Posterior cingulate gyrus (tissue), 11 donors: ENCODE results near the gene PPP2R5A.
A peak's percentile ranks its signal among the peaks of the same experiment; 100 is the strongest.

Experiments used
- DNase-seq, 10 donors: peaks; one replicate each; pipeline versions ENCODE4 v3.0.0 to v3.0.0-alpha.2; 2020 to 2021; ENCODE audit warnings: mixed read lengths in 3 of 10
- intact Hi-C: fragments of 100-400 bp; cut with DNase I; formaldehyde crosslinking; loops from one replicate; pipeline ENCODE4 v1.15.1; 2023

PPP2R5A gene

GRCh38 chr1:212284744-212285684 is at the start of gene PPP2R5A:
Gene PPP2R5A, plus strand, starts transcription at chr1:212285410. Its CDS starts 701 bp downstream, at chr1:212286111.
- intact Hi-C loops = loop anchor here (1.0 to 5.0 kb wide), 4 partner anchors 82 to 322 kb away; partner anchors contain the start of genes ATF3, DTL and INTS7
- DNase-seq = peak; percentile 97 to 100 (median 99)

- DNase-seq = no peak
- intact Hi-C loops = no loop called here
These were observed 49.4 kb upstream of the PPP2R5A start for GRCh38 chr1:212235857-212236256.

DNA sequence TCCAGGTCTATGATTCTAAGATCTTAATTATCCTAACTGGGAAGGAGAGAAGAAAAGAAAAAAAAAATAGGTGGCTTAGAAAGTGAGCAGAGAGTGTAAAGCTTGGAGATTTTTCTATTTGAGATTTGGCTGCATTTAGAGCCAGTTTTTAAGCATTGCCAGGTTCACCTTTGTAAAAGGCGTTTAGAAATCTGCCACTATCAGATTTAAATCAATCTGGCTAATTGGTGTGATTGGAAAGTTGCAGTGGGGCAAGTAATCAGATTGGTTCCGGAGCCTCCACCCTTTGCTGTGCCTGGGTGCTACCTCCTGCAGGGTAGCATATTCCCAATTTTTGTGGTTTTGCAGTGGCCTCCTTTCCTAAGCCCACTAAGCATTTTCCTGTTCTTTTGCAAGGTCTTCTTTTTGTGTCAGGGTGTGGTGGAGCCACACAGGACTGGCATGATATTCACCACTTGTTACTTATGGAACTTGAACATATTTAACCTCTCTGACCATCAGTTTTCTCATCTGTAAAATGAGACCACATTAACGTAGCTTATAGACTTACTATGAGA is 48.5 kb upstream of the PPP2R5A start:
- no peak for DNase-seq
- intact Hi-C loops = no loop called here

- intact Hi-C loops = no loop called here
- no peak for DNase-seq
These were observed 47.6 kb upstream of the PPP2R5A start for GRCh38 chr1:212237651-212238050.

DNA sequence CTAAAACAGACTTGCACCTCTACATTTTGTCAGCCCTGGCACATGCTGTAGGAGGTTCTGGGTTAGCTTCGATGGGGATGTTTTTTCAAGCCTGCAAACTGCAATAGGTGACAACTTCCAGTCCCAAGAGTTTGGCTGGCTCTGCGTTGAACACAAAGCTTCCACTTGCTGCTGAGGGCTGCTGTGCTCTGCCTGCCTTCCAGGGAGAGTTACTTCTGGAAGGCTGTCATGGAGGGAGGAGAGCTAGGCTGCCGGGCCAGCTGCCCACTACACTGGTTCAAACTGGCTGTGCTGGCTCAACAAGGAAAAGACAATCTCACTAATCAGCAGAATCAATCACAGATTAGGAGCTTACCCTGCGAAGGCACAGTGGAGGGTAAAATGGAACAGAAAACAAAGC is 46.7 kb upstream of the PPP2R5A start:
- intact Hi-C loops = no loop called here
- DNase-seq = peak in 3 of 10 donors; percentile 10 to 29 (median 14)

GRCh38 chr1:212241501-212241900 is 43.7 kb upstream of the PPP2R5A start:
- intact Hi-C loops = no loop called here
- no peak for DNase-seq

DNA sequence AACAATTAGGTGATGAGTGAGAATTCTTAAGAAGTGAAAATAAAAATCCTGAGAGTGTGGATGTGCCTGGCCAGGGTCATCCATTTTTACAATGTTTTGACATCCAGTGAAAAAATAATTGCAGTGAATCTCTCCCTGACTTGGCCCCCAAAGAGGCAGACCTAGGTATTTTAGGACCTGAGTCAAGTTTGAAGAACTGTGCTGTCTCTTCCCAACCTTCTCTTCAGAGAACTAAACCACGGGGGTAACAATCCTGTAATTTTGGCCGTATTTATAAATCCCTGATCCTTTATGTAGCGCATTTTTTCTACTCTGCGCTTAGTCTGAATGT is 43.3 kb upstream of the PPP2R5A start:
- no peak for DNase-seq
- intact Hi-C loops = no loop called here

- DNase-seq = peak in 1 of 10 donors; percentile 30
- intact Hi-C loops = no loop called here
These were observed 42.8 kb upstream of the PPP2R5A start for GRCh38 chr1:212242288-212242984.

GRCh38 chr1:212242985-212243308 is 42.3 kb upstream of the PPP2R5A start:
- no peak for DNase-seq
- intact Hi-C loops = no loop called here

GRCh38 chr1:212244441-212244840 is 40.8 kb upstream of the PPP2R5A start:
- intact Hi-C loops = no loop called here
- no peak for DNase-seq

DNA sequence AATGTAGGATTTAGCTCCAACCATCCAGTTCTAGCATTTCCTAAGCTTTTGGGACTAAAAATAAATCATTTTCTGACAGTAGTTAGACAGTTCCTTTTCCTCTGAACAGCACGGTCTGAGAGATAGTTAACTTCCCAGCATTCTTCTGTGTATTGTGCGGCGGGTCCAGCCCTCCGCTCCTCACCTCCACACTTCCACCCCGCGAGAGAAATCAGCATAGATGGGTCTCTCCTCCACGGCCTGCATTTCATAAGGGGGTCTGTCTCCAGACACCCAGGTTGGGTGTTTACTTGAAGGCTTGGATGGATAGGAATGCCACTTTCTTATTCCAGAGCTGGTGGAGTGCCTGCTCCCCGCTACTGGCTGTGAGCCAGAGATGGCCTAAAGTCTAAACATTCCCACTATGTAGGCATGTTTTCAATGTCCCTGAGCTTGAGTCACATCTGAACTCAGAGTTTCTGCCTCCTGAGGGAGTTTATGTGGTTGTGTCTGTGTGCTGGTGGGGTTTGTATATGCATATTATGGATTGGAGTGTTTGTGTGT is 38.0 kb upstream of the PPP2R5A start:
- no peak for DNase-seq
- intact Hi-C loops = no loop called here

DNA sequence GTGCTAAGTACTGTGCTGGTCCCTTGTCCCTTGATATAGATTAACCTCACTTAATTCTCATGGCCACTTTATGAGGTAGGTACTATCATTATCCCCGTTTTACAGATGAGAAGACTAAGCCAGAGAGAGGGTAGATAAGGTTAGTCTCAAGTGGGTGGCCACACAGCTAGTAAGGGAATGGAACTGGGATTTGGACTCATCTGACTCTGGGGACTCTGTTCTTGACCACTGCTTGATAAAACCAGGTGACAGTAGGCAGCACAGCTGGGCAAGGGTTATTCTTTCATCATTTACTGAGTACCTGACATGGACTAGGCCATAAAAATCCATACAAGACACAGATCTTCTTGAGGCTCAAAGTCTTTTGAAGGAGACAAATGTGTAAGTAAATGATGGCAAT is 37.2 kb upstream of the PPP2R5A start:
- no peak for DNase-seq
- intact Hi-C loops = no loop called here

GRCh38 chr1:212254853-212255363 is 30.3 kb upstream of the PPP2R5A start:
- intact Hi-C loops = no loop called here
- no peak for DNase-seq

DNA sequence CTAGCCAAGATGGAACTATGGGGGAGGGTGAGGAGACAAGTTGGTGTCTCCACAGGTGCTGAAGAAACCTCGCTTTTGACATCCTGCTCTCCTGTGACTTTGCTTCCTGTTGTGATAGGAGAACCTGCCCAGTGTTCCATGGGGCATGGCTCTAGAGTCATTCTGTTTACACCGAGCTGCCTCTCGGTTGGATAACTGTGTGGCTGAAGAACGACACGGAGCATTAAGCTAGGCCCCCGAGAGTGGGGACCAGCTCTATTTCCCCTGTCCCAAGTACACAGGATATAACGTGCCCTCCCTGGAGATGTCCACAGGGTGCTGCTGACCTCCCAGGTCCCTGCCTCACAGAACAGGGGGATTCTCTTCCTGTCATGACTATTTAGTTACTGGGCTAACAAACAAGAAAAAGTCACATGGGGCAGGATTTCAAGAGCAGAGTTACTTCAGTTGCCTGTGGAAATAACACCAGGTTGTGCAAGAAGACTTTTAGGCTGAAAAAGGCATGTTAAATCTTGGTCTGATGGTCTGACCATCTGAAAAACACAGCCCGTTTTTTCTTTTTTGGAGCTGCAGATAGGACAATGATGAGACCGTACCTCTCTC is 29.4 kb upstream of the PPP2R5A start:
- DNase-seq = no peak
- intact Hi-C loops = no loop called here

DNA sequence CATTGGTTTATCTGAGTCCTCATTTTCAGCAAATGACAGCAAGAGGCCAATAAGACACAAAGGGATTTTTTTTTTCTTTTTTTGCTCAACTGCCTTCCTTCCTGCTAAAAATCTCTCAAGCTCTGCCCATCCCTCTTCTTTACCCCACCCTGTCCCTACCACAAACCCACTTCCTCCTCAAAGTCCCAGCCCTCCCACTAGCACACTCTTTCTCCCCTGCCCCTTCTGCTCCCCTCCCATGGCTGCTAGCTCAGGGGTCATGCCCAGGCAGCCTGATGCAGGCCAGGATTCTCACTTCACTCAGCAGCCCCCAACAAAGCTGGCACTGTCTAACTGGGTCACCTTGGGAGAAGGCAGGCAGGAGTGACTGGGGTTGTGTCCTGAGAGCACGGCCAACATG is 28.8 kb upstream of the PPP2R5A start:
- intact Hi-C loops = no loop called here
- DNase-seq = no peak

DNA sequence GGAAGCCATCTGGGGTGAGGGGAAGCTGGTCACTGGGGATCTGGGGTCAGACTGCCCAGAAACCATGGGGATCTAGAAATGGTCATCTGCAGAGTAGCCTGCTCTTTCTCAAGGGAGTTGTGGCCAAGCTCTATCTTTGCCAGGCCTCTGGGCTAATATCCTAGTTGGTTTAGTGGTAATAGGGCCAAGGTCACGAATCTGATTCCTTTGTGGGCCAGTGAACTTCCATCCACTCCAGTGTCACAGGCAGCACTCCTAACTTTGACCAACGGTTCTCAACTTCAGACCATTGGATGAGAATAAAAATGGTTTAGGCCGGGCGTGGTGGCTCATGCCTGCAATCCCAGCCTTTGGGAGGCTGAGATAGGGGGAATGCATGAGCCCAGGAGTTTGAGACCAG is 28.1 kb upstream of the PPP2R5A start:
- DNase-seq = no peak
- intact Hi-C loops = no loop called here

GRCh38 chr1:212259693-212260480 is 25.3 kb upstream of the PPP2R5A start:
- intact Hi-C loops = no loop called here
- DNase-seq = no peak

DNA sequence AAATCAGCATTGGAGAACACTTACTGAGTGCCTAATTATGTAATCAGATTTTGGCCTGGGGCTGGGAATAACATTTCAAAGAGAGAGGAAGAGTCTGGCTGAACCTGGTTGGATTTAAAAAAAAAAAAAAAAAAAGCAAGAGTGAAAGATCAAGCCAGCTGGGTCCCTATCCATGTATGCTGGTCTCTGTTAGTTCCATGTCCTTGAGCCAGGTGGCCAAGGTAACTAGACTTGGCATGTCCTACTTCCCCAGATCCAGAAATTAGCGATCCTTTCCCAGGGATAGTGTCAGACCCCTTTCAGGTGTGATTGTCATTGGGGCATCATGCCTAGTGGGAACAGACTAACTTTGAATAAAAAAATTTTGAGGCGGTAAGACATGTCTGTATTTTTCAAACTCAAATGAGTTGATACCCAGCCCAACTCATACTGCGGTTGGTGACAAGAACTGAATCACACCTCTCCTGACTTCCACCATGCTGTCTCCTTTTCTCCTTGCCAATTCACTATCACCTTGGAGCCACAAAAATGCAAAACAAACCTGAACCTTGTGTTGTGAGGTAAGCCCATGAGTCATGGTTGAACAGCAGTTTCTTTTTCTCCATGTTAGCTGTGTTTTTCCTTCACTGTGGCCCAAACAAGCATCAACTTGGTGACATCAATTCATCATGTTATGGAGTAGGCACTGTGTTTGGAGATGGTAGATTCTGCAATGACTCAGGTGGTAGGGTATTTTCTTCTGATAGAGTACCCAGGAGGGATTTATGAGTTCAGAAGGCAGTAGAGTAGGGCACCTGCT is 24.5 kb upstream of the PPP2R5A start:
- intact Hi-C loops = no loop called here
- DNase-seq = no peak

DNA sequence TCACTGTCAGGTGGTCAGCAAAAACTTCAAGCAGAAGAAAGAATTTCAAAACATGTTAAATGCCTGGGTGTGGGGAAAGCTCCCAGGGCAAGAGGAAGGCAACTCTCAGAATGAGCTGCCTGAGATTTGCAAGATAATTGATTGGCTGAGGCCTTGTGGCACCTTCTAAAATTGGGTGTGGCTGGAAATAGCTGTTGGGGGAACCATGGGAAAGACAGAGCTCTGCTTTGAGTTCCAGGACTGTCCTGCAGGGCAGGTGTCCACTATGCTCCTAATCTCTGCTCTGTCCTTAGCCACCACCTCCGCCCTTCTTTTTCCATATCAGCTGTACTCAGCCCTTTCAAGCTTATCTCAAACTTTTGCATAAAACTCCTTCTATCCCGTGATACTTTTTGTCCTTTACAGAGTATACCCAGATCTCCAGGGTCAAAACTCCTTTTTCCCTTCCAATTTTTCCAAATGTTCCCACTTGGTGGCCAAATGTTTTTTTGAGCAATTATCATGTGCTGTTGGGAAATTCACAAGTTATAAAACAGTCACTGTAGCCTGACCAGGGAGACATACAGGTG is 23.8 kb upstream of the PPP2R5A start:
- intact Hi-C loops = no loop called here
- DNase-seq = no peak
